ENCODE results near the gene FBP2. TPM values are rescaled to one million over a fixed set of nuclear protein-coding genes. Genes with fewer than 3 reads are reported as not detected.

Gene FBP2
- total RNA-seq, 1 donor from 2014 or later: not detected

Other genes with a start within 250 kb of the FBP2 start
- gene PCAT7, start 38.7 kb downstream of the FBP2 start, total RNA-seq: not detected in 2 replicates
- gene FBP1, start 45.7 kb upstream of the FBP2 start, total RNA-seq: 0.39 TPM in 1 of 2 replicates, not detected in the other
- 20.5 and 22.5 TPM in 2 replicates for gene AOPEP, start 132.9 kb upstream of the FBP2 start, total RNA-seq